GM21723 (cell line): ENCODE data around the gene TRAF2.

Source experiments
- ATAC-seq: cut with Tn5 transposase; IDR thresholded peaks from one replicate; pipeline ENCODE4 v1.9.1; 2021; ENCODE audit warnings: mild to moderate bottlenecking, moderate library complexity; ENCODE audit not compliant: unreplicated experiment

The TRAF2 gene

GRCh38 chr9:136930014-136930413, 43.7 kb downstream of the TRAF2 start:
- no peak for ATAC-seq

GRCh38 chr9:136931611-136932130, 45.4 kb downstream of the TRAF2 start:
- ATAC-seq: no peak

GRCh38 chr9:136934277-136934676, 48.0 kb downstream of the TRAF2 start:
- no peak for ATAC-seq

GRCh38 chr9:136935651-136936050, 49.3 kb downstream of the TRAF2 start:
- no peak for ATAC-seq

GRCh38 chr9:136936645-136937170, 50.4 kb downstream of the TRAF2 start:
- no peak for ATAC-seq

GRCh38 chr9:136937186-136938001, 51.1 kb downstream of the TRAF2 start:
- no peak for ATAC-seq

- ATAC-seq: no peak
Observed at GRCh38 chr9:136939431-136939995, 53.2 kb downstream of the TRAF2 start.

- ATAC-seq: no peak
Observed at GRCh38 chr9:136939996-136940525, 53.7 kb downstream of the TRAF2 start.

- ATAC-seq: no peak
Observed at GRCh38 chr9:136940526-136941230, 54.4 kb downstream of the TRAF2 start.

- no peak for ATAC-seq
Observed at GRCh38 chr9:136941231-136942111, 55.2 kb downstream of the TRAF2 start.

GRCh38 chr9:136942112-136942880, 56.0 kb downstream of the TRAF2 start:
- no peak for ATAC-seq

- ATAC-seq: no peak
Observed at GRCh38 chr9:136942881-136943230, 56.5 kb downstream of the TRAF2 start.

GRCh38 chr9:136943291-136944211, 57.2 kb downstream of the TRAF2 start:
- ATAC-seq: peak; percentile 15

GRCh38 chr9:136944212-136944518, 57.8 kb downstream of the TRAF2 start:
- ATAC-seq: peak; percentile 32

- peak; percentile 62 for ATAC-seq
Observed at GRCh38 chr9:136944519-136945332, 58.4 kb downstream of the TRAF2 start, which contains the start of the genes C8G and FBXW5. Gene C8G (plus strand): TSS chr9:136945243. CDS start chr9:136945321, 78 bp downstream. Gene FBXW5 (minus strand): TSS chr9:136944738. CDS start chr9:136944083, 655 bp downstream.

- no peak for ATAC-seq
Observed at GRCh38 chr9:136945333-136946227, 59.3 kb downstream of the TRAF2 start.
